ENCODE results near the gene GTF2IRD2.
"Not testable (repeated sequence)": the region's sequence is repeated elsewhere in the genome, so short reads cannot be mapped to it uniquely, and the experiment has no call there.

GTF2IRD2 gene

GRCh38 chr7:74850833-74851721, at the start of gene GTF2IRD2:
TSS of gene GTF2IRD2 (minus strand) at chr7:74851605. CDS start at chr7:74836378, 15,227 bp downstream.
- DNase-seq (ENCODE audit: low spot score), result not testable (repeated sequence)

DNA sequence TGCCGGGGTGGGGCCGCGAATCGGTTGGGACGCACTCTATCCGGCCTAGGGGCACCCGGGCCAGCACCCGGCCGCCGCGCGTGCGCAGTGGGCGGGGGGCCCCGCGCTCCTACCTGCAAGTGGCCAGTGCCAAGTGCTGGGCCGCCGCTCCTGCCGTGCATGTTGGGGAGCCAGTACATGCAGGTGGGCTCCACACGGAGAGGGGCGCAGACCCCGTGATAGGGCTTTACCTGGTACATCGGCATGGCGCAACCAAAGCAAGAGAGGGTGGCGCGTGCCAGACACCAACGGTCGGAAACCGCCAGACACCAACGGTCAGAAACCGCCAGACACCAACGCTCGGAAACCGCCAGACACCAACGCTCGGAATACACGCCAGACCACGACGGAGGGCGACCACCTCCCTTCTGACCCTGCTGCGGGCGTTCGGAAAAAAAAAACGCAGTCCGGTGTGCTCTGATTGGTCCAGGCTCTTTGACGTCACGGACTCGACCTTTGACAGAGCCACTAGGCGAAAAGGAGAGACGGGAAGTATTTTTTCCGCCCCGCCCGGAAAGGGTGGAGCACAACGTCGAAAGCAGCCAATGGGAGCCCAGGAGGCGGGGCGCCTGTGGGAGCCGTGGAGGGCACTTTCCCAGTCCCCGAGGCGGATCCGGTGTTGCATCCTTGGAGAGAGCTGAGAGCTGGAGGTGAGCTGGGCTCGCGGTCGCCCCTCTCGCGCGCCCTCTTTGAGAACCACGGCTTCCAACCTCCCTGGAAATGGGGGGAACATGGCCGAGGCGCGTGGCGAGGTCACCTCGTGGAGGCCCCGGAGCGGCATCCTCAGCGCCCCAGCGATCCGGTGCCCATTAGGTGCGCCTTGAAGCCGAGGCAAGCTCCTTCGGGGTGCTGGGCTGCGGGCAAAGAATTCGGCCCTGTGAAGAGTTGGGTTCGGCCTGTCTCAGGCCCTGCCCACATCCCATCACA, 39.0 kb upstream of the GTF2IRD2 start:
- not testable (repeated sequence) for DNase-seq (ENCODE audit: low spot score)

- not testable (repeated sequence) for DNase-seq (ENCODE audit: low spot score)
These were observed 38.2 kb upstream of the GTF2IRD2 start for GRCh38 chr7:74889518-74890129.

- not testable (repeated sequence) for DNase-seq (ENCODE audit: low spot score)
These were observed 33.9 kb upstream of the GTF2IRD2 start for GRCh38 chr7:74885295-74885694.

DNA sequence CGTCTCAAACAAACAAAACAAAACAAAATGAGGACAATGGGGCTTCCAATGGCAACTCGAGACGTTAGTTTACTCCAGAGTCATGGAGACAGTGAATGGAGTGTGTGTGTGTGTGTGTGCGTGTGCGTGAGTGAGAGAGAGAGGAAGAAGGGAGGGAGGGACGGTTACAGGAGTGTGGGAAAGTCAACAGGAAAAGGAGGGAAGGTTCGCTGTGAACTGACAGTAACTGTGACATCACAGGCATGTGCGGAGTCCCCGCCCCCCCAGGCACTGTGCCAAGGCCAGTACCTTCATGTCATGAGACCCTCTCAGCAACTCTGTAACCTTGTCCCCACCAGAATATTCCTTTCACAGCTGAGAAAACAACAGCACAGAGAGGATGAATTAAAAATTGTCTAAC, 30.7 kb upstream of the GTF2IRD2 start:
- not testable (repeated sequence) for DNase-seq (ENCODE audit: low spot score)

- not testable (repeated sequence) for DNase-seq (ENCODE audit: low spot score)
These were observed 23.5 kb upstream of the GTF2IRD2 start for GRCh38 chr7:74874748-74875512.

DNA sequence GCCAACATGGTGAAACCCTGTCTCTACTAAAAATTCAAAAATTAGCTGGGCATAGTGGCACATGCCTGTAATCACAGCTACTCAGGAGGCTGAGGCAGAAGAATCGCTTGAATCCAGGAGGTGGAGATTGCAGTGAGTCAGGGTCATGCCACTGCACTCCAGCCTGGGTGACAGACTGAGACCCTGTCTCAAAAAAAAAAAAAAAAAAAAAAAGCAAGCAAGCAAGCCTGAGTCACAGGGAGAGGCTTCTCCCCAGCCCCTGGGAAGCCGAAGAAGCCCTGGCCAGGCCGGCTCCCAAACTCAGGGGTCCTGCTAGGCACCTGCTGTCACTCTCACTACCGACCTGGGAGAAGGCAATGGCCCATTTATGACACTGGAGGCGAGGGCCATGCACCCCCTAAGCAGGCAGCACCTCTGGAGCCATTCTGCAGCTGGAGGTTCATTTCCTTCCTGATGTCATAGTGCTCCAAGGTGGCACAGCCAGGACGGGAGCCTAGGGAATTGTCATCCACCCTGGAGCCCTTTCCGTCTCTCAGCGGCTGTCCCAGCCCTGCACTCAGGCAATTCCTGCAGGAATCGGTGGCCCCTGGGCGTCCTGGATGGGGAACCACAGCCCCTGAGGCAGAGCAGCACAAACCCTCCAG, 22.8 kb upstream of the GTF2IRD2 start:
- not testable (repeated sequence) for DNase-seq (ENCODE audit: low spot score)

DNA sequence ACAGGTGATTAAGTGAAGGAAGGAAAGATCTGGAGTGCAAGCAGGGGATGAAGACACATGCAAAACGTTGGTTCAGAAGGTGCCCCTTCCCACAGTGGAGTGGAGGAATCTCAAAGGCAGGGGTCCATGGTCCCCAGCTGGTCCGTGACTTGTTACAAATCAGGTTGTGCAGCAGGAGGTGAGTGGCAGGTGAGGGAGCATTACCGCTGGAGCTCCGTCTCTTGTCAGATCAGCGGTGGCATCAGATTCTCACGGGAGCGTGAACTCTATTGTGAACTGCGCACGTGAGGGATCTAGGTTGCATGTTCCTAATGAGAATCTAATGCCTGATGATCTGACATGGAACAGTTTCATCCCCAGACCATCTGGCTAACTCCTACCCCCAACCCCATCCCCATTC, 21.1 kb upstream of the GTF2IRD2 start:
- DNase-seq (ENCODE audit: low spot score), result not testable (repeated sequence)

GRCh38 chr7:74865777-74866176, 14.4 kb upstream of the GTF2IRD2 start:
- DNase-seq (ENCODE audit: low spot score), result not testable (repeated sequence)

DNA sequence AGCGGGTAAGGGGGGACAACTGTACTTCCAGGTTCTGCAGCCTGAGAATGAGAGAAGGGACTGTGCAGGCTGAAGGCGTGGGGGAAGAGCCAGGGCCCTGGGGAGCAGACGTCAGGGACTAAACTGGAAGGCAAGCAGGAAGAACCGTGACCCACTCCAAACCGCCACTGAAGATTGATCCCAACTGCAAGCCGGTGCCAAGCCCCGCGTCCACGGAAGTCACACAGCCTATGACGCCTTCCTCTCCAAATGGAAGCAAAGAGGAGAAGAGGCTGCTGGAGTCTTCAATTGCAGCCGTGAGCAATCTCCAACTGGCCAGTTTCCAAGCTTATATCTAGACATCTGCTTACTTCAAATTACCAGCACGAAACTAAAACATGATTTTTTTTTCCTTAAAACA, 1.6 kb downstream of the GTF2IRD2 start:
- DNase-seq (ENCODE audit: low spot score), result not testable (repeated sequence)

DNA sequence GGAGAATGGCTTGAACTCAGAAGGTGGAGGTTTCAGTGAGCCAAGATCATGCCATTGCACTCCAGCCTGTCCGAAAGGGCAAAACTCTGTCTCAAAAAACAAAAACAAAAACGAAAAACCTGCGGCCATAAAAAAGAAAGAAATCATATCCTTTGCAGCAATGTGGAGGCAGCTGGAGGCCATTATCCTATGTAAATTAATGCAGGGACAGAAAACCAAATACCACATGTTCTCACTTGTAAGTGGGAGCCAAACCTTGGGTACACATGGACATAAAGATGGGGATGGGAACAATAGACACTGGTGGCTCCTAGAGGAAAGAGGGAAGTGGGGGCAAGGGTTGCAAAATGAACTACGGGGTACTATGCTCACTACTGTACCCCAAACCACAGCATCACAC, 21.0 kb downstream of the GTF2IRD2 start:
- not testable (repeated sequence) for DNase-seq (ENCODE audit: low spot score)

- not testable (repeated sequence) for DNase-seq (ENCODE audit: low spot score)
These were observed 21.4 kb downstream of the GTF2IRD2 start for GRCh38 chr7:74829959-74830358.

GRCh38 chr7:74821259-74821658, 30.1 kb downstream of the GTF2IRD2 start:
- not testable (repeated sequence) for DNase-seq (ENCODE audit: low spot score)

GRCh38 chr7:74820146-74820805, 31.1 kb downstream of the GTF2IRD2 start:
- DNase-seq (ENCODE audit: low spot score), result not testable (repeated sequence)

GRCh38 chr7:74815882-74816281, 35.5 kb downstream of the GTF2IRD2 start:
- DNase-seq (ENCODE audit: low spot score), result not testable (repeated sequence)

DNA sequence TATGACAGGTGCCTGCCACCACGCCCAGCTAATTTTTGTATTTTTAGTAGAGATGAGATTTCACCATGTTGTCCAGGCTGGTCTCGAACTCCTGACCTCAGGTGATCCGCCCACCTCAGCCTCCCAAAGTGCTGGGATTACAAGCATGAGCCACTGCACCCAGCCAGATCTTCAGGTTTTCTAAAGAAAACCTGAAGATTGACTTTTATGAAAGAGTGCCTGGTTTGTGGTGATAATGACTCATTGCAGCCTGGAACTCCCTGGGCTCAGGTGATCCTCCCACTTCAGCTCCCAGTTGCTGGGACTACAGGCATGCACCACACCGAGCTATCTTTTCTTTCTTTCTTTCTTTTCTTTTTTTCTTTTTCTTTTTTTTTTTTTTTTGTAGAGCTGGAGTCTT, 52.8 kb downstream of the GTF2IRD2 start:
- DNase-seq (ENCODE audit: low spot score), result not testable (repeated sequence)

DNA sequence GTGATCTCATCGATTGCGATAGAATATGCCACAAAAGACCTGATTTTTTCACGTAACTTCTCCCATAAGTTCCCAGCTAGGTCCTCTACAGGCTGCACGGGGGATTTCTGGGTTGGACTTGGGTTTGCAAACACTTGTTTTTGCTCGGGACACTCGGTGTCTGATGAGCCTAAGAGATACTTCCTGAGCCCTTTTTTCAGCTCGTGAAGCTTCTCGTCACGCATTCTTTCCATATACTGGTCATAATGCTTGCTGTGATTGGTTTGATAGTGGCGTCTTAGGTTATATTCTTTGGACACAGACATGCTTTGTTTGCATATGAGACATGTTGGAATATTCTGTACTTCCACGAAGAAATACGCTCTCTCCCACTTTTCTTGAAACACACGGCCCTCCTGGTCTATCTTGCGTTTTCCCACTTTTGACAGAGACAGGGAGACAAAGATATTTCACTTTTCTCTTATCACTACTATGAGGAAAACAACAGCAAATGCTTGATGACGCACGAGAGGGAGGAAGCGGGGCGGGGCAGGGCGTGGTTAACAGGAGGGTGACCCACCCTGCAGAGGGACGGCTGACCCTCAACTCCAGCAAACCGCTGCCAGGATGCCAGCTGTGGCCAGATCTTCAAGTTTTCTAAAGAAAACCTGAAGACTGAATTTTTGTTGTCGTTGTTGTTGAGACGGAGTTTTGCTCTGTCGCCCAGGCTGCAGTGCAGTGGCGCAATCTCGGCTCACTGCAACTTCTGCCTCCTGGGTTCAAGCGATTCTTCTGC, 53.4 kb downstream of the GTF2IRD2 start:
- not testable (repeated sequence) for DNase-seq (ENCODE audit: low spot score)

- not testable (repeated sequence) for DNase-seq (ENCODE audit: low spot score)
These were observed 62.1 kb downstream of the GTF2IRD2 start for GRCh38 chr7:74789200-74789736.
